Measurements from ENCODE around the gene BRME1.
"Not testable (repeated sequence)": the region's sequence is repeated elsewhere in the genome, so short reads cannot be mapped to it uniquely, and the experiment has no call there.

Gene BRME1

DNA sequence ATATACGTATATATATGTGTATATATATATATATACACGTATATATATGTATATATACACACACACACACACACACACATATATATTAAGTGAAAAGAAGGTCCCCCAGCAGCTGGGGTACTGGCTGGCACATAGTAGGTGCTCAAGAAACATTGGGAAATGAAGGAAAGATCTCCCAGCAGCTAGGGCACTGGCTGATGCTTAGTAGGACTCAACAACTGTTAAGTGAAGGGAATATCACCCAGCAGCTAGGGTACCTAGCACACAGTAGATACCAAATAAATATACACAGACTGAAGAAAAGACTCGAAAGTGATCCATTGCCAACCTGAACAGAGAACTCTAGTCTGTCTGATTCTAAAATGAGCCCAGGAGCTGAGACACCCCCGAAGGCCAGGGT is 20.1 kb upstream of the BRME1 start:
- no peak for DNase-seq

DNA sequence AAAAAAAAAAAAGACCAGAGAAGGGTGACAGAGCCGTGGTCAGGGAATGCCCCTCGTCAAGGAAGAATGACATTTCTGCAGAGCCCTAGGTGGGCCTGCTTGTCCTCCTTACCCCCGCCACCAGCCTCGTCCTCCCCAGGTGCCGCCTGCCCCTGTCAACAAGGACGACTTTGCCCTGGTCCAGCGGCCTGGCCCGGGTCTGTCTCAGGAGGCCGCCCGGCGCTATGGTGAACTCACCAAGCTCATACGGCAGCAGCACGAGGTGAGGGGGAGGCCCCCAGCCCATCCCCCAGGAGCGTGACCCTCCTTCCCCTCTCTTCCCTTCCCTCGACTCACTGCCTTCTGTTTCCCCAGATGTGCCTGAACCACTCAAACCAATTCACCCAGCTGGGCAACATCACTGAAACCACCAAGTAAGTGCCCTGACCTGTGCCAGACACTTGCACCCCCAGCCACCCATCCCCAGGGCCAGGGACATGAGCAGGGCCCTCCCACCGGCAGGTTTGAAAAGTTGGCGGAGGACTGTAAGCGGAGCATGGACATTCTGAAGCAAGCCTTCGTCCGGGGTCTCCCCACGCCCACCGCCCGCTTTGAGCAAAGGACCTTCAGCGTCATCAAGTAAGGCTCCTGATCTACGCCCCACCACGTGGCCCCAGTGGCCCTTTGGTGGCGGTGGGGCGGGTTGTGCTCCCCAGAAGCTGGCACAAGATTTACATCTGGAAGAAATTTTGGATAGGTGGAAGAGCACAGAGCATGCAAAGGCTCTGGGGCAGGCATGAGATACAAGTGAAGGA is 17.5 kb upstream of the BRME1 start:
- DNase-seq = no peak

DNA sequence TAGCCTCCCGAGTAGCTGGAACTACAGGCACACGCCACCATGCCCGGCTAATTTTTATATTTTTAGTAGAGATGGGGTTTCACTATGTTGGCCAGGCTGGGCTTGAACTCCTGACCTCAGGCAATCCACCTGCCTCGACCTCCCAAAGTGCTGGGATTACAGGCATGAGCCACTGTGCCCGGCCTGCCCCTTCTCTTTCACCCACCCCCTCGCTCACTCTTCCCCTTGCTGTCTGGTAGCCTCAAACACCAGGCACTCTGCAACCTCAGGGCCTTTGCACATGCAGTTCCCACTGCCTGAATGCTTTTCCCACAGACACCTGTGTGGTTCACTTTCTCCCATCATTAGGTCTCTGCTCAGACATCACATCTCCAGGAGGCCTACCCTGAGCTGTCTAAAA is 16.2 kb upstream of the BRME1 start:
- not testable (repeated sequence) for DNase-seq

DNA sequence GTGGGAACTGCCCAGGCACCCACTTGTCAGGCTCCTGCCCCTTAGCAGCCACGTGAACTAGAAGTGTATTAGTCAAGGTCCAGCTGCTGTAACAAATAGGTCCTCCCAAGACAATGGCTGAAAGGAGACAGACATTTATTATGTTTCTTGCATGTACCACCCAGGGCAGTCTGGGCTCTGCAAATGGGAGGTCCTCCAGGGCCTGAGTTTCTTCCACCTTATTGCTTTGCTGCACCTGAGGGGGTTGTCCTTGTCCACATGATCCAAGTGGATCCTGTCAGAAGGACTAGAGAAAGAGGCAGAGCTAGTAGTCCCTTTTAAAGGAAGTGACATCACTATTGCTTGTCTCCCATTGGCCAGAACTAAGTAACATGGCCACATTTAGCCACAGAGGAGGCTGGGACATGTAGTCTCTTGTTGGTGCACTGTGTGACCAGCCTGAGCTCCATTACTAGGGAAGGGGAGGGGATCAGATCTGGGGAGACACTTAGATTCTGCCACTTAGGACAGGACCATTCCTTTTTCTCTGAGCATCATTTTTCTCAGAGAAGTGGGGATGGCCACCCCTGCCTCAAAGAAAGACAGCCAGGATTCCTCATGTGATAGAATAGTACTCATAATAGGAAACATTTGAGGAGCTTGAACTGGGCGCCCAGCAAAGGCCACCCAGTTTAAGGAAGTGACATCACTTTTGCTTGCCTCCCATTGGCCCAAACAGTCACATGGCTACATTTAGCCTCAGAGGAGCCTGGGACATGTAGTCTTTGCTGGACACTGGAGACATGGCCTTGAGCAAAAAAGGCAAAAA is 15.2 kb upstream of the BRME1 start:
- DNase-seq = peak; percentile 91

DNA sequence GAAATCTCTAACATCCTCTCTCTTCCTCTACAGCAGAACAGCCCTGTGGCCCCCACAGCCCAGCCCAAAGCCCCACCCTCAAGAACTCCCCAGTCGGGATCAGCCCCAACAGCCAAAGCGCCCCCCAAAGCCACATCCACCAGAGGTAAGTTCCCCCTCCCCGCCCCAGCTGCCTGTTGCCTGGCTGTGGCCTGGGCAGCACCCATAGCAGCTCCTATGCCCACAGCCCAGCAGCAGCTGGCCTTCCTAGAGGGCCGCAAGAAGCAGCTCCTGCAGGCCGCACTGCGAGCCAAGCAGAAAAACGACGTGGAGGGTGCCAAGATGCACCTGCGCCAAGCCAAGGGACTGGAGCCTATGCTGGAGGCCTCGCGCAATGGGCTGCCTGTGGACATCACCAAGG is 14.6 kb upstream of the BRME1 start:
- DNase-seq = no peak

DNA sequence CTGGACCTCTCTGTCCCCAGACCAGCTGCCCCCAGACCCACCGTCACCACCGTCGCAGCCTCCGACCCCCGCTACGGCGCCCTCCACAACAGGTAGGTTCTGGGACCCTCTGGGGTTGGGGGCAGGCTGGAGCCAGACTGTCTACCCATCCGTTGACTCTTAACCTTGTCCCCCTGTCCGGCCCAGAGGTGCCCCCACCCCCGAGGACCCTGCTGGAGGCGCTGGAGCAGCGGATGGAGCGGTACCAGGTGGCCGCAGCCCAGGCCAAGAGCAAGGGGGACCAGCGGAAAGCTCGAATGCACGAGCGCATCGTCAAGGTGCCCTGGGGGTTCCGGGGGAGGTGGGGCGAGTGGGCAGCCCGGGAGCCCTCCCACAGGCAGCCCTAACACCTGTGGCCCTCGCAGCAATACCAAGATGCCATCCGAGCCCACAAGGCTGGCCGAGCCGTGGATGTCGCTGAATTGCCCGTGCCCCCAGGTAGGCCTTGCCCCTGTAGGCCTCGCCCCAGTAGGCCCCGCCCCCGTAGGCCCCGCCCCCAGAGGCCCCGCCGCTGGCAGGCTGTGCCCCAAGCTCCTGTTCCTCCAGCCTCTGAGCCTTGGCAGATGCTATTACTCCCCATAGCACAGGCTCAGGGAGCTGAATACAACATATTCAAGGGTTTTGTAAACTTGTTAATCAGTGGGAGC is 13.0 kb upstream of the BRME1 start:
- no peak for DNase-seq

DNA sequence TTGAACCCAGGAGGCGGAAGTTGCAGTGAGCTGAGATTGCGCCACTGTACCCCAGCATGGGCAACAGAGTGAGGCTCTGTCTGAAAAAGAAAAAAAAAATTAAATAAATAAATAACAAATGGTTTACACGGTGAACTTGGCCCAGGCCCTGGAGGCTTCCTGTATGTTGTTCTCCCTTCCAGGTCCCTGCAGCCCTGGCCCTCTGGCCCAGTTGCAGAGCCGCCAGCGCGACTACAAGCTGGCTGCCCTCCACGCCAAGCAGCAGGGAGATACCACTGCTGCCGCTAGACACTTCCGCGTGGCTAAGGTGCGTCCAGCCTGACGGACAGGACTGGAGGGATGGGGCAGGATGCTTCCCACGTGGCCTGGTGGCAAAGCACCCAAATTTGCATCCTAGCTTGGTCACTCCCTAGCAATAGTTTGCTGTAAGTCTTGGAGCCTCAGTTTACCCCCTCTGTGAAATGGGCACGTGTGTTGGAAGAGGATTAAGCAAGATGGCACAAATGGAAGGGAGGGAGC is 12.0 kb upstream of the BRME1 start:
- DNase-seq = no peak

DNA sequence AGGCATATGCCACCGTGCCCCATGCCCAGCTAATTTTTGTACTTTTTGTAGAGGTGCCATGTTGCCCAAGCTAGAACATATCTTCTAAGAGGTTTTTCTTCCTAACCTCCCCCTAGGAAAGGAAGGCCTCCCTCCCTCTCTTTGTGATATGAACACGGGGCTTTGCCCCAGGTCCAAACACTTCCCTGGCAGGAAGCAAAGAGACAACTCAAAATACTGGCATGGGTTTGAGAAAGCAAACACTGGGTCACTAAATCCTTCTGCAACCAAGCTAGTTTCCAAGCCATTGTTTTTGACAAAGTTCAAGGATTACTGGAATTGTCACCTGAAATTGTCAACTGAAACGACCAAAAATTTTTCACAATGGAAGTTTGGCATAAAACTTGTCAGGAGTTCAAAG is 8.9 kb upstream of the BRME1 start:
- DNase-seq = no peak

DNA sequence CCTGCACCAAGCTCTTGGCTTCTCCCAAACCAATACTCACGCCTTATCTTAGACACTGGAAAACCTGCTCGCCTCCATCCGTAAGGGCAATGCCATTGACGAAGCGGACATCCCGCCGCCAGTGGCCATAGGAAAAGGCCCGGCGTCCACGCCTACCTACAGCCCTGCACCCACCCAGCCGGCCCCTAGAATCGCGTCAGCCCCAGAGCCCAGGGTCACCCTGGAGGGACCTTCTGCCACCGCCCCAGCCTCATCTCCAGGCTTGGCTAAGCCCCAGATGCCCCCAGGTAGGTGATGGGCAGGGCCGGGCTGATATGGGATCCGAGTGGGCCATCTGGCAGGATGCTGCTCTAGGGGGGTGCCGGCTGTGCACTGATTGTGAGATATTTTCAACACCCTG is 7.4 kb upstream of the BRME1 start:
- DNase-seq = no peak

DNA sequence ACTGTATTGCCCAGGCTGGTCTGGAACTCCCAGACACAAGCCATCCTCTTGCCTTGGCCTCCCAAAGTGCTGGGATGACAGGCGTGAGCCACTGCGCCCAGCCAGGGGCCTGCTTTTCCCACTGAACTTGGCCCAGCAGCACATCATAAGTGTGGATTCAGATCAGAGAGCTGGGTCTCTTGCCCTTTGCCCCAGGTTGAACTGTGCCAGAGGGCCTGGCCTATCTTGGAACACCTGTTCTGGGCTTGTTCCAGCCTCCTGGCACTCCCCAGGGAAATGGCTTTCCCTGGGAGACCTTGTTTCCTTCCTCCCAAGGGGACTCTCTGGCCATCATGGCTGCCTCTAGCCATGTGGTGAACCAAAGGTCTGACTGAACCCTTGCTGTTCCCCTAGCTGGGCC is 3.5 kb upstream of the BRME1 start:
- peak; percentile 23 for DNase-seq

DNA sequence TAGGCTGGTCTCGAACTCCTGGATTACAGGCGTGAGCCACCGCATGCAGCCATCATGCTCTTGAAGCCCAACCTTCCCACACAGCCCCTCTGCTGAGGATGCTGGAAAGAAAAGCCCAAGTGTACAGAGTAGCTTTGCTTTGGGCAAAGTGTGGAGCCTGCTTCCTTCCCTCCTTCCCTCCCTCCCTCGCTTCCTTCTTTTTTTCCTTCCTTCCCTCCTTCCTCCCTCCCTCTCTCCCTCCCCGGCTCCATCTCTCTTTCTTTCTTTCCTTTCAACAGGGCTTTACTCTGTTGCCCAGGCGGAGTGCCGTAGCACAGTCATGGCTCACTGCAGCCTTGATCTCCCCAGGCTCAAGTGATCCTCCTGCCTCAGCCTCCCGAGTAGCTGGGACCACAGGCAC is 2.8 kb upstream of the BRME1 start:
- no peak for DNase-seq

DNA sequence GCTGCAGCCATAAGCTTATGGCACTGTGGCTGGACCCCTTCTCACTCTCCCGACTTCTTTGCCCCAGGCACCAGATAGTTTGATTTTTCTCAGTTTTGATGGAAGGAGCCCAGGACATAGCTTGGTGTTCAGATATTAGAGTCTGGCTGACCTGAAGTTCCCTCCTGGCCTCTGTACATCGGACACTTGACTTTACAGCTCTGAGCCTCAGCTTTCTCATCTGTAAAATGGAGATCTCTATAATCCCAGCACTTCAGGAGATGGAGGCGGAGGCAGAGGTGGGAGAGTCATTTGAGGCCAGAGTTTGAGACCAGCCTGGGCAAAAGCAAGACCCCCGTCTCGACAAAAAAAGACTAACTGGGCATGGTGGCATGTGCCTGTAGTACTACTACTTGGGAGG is 993 bp upstream of the BRME1 start:
- DNase-seq = no peak

DNA sequence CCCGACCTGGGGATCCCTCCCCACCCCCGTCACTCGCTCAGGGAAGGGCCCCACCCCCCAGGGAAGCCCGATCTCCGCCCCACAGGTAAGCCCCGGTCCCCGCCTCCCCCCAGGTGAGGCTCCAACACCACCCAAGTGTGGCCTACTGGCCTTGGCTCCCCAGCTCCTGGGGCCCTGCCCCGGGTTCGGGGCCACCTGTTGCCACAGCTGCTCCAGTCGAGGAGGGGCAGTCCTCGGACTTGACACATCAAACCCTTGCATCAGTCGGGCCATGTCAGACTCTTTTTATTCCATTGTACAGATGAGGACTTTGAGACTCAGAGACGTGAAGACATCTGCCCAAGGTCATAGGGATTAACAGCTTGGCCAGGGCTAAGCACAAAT is 596 bp upstream of the BRME1 start:
- peak; percentile 64 for DNase-seq

DNA sequence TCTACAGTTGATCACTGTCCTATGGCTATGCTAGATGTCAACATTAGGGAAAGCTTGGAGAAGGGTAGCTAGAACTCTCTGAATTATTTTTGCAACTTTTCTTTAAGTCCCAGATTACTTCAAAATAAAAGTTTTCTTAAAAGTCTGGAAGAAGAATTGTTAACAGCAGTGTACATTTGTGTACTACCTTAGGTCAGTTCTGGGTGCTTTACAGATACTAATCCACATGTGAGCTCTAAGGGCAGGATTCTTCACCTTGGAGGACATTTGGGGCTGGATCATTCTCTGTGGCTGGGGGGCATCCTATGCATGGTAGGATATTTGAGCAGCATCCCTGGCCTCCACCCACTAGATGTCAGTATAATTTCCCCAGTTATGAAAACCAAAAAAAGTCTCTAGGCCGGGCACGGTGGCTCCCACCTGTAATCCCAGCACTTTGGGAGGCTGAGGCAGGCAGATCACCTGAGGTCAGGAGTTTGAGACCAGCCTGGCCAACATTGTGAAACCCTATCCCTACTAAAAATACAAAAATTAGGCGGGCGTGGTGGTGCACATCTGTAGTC is 2.8 kb downstream of the BRME1 start:
- peak; percentile 60 for DNase-seq

DNA sequence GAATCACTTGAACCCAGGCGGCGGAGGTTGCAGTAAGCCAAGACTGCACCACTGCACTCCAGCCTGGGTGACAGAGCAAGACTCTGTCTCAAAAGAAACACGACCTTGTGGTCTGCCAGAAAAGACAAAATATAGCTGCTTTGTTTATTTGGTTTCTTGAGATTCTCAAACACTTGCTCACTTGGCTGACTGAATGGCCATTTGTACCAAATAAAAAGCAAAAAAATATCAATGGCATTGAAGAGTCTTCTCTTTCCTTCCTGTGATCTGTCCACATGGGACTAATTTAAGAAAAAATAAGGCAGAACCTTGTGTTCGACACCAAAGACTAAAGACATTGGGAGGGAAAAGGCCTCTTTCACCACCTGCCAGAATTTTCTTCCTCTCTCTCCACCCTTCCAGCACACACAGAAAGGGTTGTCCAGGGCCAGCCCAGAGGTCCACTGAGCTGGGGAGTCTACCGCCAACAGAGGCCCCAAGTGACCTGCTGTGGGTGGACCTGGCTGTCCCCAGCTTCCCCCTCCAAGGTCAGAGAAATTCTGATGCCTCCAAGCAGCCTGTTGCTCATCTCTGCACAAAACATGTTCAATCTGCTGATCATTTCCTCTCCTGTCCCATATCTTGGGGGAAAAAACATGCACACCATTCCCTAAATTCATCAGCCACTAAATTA is 5.9 kb downstream of the BRME1 start:
- DNase-seq = no peak

DNA sequence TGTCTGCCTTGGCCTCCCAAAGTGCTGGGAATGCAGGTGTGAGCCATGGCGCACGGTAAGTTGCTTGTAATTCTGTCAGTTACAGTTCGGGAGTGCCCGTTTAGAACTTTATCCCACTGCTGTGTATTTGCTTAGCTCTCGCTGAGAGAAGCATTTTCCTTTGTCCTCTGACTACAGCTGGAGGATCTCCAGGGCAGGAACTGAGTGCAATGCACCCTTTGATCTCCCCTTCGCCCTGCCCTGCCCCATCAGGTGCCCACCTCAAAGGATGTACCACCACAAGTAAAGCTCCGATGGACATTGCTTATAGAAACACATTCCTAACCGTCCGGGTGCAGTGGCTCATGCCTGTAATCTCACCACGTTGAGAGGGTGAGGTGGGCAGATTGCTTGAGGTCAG is 6.5 kb downstream of the BRME1 start:
- no peak for DNase-seq

DNA sequence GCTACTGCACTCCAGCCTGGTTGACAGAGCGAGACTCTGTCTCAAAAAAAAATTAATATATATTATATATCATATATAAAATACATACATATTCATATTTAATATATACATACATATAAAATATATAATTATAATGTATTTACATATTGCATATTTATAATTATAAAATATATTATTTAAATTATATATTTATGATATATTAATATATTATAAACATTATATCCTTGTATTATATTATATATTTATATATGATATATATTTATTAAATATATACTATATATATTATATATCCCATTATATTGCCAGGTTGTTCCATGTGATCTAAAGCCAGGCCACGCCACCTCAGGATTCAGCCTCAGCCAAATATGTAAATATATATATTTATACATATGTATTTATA is 9.7 kb downstream of the BRME1 start:
- DNase-seq = no peak

DNA sequence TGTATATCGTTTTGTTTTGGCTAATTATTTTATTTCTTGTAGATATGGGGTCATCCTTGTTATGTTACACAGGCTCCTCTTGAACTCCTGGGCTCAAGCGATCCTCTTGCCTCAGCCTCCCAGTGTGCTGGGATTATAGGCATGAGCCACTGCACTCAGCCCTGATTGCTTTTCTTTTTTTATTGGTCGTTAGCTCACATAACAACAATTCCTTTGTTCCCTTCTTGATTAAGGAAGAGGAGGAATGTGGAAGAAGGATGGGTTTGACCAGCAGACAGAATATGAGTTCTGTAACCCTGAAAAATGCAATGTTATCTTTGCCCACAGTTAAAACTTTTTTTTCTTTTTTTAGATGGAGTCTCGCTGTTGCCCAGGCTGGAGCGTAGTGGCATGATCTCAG is 11.4 kb downstream of the BRME1 start:
- no peak for DNase-seq

DNA sequence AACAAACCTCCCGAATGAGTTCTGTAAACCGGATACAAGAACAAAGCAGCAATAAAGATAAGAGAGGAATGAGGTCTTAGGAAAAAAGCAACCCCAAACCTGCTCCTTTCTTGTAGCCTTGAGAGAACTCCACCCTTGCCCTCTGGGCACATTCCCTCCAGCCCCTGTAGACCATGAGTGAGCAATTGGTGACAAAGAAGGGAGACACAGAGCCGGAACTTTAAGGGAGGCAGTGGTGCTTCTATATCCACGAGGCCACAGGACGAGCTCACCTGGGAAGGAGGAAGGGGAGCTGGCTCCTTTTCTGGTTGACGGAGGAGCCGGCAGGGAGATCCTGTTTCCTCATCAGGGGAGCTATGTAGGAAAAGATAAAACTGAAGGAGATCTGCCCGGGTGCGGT is 13.0 kb downstream of the BRME1 start:
- no peak for DNase-seq

DNA sequence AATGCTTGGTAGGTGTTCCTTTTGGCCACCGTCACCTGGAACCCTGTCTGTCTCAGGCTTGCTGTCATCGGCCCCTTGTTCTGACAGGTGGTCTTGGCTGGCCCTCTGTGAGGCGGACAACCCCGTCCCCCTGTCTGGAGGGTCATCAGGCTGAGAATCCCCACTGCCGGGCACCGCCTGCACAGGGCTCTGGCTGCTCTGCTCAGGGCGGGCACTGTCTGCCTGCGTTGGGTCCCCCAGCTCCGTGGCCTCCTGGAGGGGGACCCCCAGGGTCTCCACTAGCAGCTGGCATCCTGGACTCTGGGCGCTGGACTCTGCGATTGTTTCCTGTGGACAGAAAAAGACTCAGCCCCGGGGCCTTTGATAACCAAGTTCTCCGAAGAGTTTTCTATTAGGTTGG is 15.8 kb downstream of the BRME1 start:
- DNase-seq = no peak

DNA sequence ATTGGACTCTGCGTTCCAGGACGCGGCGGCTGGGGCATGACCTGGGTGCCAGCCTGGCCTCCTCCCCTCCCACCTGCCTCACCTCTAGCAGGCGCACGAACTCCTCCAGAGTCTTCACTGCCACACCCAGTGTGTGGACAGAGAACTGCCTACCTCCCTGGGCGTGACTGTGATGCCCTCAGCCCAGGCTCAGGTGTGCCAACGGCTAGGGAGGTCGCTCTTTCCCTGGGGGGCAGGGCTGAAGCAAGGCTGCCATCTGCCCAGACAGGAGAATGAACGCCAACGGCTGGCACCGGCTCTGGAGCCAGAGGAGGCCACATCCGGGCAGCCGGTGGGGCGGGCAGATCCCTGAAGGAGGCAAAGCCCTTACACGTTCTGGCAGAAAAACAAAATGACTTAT is 17.6 kb downstream of the BRME1 start:
- DNase-seq = no peak

DNA sequence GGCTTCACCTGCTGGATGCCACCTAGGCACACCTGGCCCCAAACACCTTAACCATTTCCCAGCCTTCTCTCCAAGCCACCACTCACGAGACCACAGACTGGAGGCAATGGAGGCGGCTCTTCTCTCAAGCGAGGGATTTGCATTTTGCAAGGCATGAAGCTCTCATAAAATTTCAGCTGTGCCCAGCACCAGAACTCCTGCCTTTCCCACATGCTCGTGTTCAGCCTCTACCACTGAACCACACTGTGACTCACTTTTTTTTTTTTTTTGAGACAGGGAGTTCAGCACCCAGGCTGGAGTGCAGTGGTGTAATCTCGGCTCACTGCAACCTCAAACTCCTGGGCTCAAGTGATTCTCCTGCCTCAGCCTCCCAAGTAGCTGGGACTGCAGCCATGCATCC is 18.4 kb downstream of the BRME1 start:
- DNase-seq = no peak

DNA sequence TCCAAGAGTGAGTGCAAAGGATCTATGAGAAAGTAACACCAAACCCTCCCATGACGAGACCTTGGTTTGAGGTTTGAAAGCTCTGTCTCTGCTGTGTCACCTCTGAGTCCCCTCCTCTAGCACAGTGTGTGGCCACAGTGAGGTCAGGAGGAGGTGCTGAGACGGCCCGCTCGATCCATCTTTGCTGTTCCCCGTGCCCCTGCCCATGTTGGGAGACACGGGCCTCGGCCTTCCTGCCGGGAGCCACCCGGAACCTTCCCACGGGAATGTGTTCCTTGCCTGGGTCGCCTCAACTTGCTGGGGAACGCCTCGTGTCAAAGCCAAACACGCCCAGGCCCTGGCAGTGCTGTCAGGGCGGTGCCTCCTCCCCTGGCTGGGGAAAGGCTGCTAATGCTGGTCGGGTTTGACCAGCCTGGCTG is 18.9 kb downstream of the BRME1 start:
- no peak for DNase-seq
